Panc1 (cell line): ENCODE measurements around the gene SEMA4D.

ENCODE experiments used
- POLR2AphosphoS5 ChIP-seq: IDR thresholded peaks from 2 replicates; pipeline ENCODE4 v1.6.1; 2012; ENCODE audit warnings: mild to moderate bottlenecking, low read depth, low read length, moderate library complexity
- SIN3A ChIP-seq: IDR thresholded peaks from 2 replicates; pipeline ENCODE4 v1.6.1; 2012; ENCODE audit warnings: low read depth, mild to moderate bottlenecking, low read length, moderate library complexity, borderline replicate concordance; ENCODE audit not compliant: insufficient read depth
- TF ChIP-seq, protein P1 (sequence below): fragments of 450-650 bp; IDR thresholded peaks from 2 replicates; pipeline ENCODE4 v1.5.1; 2017; ENCODE audit warnings: mild to moderate bottlenecking

DNA sequence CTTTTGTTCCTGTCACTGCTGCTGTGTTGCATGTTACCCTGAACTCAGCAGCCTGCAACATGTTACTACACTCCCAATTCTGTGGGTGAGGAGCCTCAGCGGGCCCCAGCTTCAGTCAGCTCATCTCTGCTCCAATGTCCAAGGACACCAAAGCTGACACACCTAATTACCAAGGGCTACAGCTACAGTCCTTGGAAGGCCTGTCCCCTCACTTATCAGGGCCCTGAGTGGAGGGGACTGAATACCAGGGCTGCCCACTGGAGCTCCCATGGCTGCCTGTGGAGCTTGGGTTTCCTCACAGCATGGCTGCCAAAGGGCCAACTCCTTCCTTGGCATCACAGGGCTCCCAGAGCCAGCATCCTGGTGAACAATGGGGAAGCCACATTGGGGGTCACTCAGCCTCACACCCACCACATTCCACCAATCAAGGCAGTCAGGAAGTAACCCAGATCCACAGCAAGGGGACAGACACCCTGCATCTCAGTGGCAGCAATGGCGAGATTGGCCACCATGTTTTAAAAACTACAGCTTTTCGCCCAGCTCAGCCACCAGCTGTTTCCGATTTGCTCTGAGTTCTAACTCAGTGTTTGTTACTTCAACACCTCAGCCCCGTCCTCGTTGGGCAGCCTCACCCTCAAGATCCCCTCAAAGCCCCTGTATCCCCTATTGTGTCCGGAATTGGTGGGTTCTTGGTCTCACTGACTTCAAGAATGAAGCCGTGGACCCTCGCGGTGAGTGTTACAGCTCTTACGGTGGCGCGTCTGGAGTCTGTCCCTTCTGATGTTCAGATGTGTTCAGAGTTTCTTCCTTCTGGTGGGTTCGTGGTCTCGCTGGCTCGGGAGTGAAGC is 18.9 kb downstream of the SEMA4D start:
- no peak for TF ChIP-seq SIN3A
- TF ChIP-seq, protein P1, sequence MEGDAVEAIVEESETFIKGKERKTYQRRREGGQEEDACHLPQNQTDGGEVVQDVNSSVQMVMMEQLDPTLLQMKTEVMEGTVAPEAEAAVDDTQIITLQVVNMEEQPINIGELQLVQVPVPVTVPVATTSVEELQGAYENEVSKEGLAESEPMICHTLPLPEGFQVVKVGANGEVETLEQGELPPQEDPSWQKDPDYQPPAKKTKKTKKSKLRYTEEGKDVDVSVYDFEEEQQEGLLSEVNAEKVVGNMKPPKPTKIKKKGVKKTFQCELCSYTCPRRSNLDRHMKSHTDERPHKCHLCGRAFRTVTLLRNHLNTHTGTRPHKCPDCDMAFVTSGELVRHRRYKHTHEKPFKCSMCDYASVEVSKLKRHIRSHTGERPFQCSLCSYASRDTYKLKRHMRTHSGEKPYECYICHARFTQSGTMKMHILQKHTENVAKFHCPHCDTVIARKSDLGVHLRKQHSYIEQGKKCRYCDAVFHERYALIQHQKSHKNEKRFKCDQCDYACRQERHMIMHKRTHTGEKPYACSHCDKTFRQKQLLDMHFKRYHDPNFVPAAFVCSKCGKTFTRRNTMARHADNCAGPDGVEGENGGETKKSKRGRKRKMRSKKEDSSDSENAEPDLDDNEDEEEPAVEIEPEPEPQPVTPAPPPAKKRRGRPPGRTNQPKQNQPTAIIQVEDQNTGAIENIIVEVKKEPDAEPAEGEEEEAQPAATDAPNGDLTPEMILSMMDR, result no peak
- no peak for TF ChIP-seq POLR2AphosphoS5
